Measurements from ENCODE around the gene PYROXD2.

The PYROXD2 gene

DNA sequence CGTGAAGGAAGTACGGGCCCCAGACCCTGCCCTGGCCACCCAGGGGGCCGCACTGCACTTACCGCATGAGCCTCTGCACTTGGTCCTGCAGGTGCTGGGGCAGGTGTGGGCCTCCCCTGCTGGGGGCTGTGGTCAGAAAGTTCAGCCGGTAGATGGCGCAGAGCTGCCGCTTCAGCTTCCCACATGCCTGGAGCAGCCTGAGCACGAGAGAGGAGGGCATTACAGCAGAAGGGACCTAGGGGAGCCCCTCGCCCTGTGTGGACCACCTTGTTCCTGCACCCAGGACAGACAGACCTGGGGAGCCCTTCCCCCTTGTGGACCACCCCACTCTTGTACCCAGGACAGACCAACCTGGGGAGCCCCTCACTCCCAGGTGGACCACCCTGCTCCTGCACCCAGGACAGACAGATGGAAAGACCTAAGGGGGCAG lies 8.7 kb upstream of the PYROXD2 start:
- TF ChIP-seq TCF4 (CRISPR knock-in tag; IDR thresholded peaks at IDR 0.05; ENCODE audit: borderline replicate concordance) (no peak), ZNF70 (CRISPR knock-in tag; IDR thresholded peaks at IDR 0.05) (no peak), ZNF565 (CRISPR knock-in tag; conservative IDR thresholded peaks at IDR 0.05; ENCODE audit: low read depth) (no peak), SNAI2 (CRISPR knock-in tag; IDR thresholded peaks at IDR 0.05) (no peak), PPARA (CRISPR knock-in tag; IDR thresholded peaks at IDR 0.05; ENCODE audit: borderline replicate concordance) (no peak), PATZ1 (CRISPR knock-in tag; IDR thresholded peaks at IDR 0.05; ENCODE audit: borderline replicate concordance) (no peak), ZFP3 (CRISPR knock-in tag; IDR thresholded peaks at IDR 0.05) (no peak), ZC3H10 (CRISPR knock-in tag; IDR thresholded peaks at IDR 0.05) (no peak), GLIS3 (CRISPR knock-in tag; IDR thresholded peaks at IDR 0.05) (no peak), ESRRG (CRISPR knock-in tag; IDR thresholded peaks at IDR 0.05) (no peak), ISL1 (CRISPR knock-in tag; IDR thresholded peaks at IDR 0.05) (no peak), ARNTL (CRISPR knock-in tag; IDR thresholded peaks at IDR 0.05; ENCODE audit: borderline replicate concordance, low read depth) (no peak), CSRNP3 (CRISPR knock-in tag; IDR thresholded peaks at IDR 0.05) (no peak), TSHZ2 (CRISPR knock-in tag; IDR thresholded peaks at IDR 0.05) (no peak), OSR1 (CRISPR knock-in tag; IDR thresholded peaks at IDR 0.05) (no peak), TOX (CRISPR knock-in tag; IDR thresholded peaks at IDR 0.05; ENCODE audit: borderline replicate concordance) (no peak), CSDC2 (CRISPR knock-in tag; IDR thresholded peaks at IDR 0.05) (no peak), ZFP30 (CRISPR knock-in tag; IDR thresholded peaks at IDR 0.05) (no peak), ZNF8 (CRISPR knock-in tag; IDR thresholded peaks at IDR 0.05) (no peak)
- no peak for ATAC-seq

- ATAC-seq = no peak
- TF ChIP-seq ZNF8 (CRISPR knock-in tag; IDR thresholded peaks at IDR 0.05) (no peak), TOX (CRISPR knock-in tag; IDR thresholded peaks at IDR 0.05; ENCODE audit: borderline replicate concordance) (no peak), OSR1 (CRISPR knock-in tag; IDR thresholded peaks at IDR 0.05) (no peak), TSHZ2 (CRISPR knock-in tag; IDR thresholded peaks at IDR 0.05) (no peak), CSDC2 (CRISPR knock-in tag; IDR thresholded peaks at IDR 0.05) (no peak), ZFP3 (CRISPR knock-in tag; IDR thresholded peaks at IDR 0.05) (no peak), ARNTL (CRISPR knock-in tag; IDR thresholded peaks at IDR 0.05; ENCODE audit: borderline replicate concordance, low read depth) (no peak), GLIS3 (CRISPR knock-in tag; IDR thresholded peaks at IDR 0.05) (no peak), ZC3H10 (CRISPR knock-in tag; IDR thresholded peaks at IDR 0.05) (no peak), ZFP30 (CRISPR knock-in tag; IDR thresholded peaks at IDR 0.05) (no peak), PPARA (CRISPR knock-in tag; IDR thresholded peaks at IDR 0.05; ENCODE audit: borderline replicate concordance) (no peak), CSRNP3 (CRISPR knock-in tag; IDR thresholded peaks at IDR 0.05) (no peak)
These were observed 7.2 kb upstream of the PYROXD2 start for GRCh38 chr10:98422182-98422581.

Data from SK-N-SH treated with all-trans-retinoic acid at 6 μM for 48 hours (cell line).